ENCODE data around the gene UQCRC1. TPM values are rescaled to one million over a fixed set of nuclear protein-coding genes. Genes with fewer than 3 reads are reported as not detected.

UQCRC1 gene
- total RNA-seq, 1 experiment from 2014 or later, result 323 TPM

DNA sequence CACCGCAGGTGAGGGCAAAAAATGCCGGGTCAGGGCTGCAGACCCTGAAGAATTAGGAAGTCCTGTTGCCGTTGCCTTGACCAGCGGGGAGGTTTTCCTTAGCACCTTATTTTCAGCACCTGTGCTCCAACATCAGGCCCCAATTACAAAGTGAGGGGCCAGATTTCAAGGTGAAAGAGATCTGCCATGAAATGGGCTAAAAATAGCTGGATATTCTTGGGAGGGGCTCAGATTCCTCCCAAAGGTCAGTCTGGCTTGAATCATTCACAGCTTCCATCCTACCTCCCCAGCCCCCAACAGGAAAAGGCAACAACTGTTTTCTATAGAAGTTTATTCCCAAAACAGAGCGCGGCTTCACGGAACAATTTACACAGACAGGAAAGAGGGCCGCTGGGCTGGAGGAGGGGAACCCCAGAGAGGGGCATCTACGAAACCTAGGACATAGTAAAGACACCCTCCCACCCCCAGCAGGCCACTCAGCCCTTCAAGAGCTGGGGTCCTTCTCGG, 26.8 kb upstream of the UQCRC1 start:
- TF ChIP-seq, protein P1, sequence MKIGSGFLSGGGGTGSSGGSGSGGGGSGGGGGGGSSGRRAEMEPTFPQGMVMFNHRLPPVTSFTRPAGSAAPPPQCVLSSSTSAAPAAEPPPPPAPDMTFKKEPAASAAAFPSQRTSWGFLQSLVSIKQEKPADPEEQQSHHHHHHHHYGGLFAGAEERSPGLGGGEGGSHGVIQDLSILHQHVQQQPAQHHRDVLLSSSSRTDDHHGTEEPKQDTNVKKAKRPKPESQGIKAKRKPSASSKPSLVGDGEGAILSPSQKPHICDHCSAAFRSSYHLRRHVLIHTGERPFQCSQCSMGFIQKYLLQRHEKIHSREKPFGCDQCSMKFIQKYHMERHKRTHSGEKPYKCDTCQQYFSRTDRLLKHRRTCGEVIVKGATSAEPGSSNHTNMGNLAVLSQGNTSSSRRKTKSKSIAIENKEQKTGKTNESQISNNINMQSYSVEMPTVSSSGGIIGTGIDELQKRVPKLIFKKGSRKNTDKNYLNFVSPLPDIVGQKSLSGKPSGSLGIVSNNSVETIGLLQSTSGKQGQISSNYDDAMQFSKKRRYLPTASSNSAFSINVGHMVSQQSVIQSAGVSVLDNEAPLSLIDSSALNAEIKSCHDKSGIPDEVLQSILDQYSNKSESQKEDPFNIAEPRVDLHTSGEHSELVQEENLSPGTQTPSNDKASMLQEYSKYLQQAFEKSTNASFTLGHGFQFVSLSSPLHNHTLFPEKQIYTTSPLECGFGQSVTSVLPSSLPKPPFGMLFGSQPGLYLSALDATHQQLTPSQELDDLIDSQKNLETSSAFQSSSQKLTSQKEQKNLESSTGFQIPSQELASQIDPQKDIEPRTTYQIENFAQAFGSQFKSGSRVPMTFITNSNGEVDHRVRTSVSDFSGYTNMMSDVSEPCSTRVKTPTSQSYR (CRISPR knock-in tag; IDR thresholded peaks at IDR 0.05), result no peak
- TF ChIP-seq MYBL2 (CRISPR knock-in tag; IDR thresholded peaks at IDR 0.05) (no peak), ZBTB21 (CRISPR knock-in tag; IDR thresholded peaks at IDR 0.05; ENCODE audit: borderline replicate concordance) (no peak), KAT7 (CRISPR knock-in tag; IDR thresholded peaks at IDR 0.05; ENCODE audit: borderline replicate concordance) (no peak), ZNF263 (CRISPR knock-in tag; IDR thresholded peaks at IDR 0.05; ENCODE audit: low read depth) (no peak)
- TF ChIP-seq, protein P2, sequence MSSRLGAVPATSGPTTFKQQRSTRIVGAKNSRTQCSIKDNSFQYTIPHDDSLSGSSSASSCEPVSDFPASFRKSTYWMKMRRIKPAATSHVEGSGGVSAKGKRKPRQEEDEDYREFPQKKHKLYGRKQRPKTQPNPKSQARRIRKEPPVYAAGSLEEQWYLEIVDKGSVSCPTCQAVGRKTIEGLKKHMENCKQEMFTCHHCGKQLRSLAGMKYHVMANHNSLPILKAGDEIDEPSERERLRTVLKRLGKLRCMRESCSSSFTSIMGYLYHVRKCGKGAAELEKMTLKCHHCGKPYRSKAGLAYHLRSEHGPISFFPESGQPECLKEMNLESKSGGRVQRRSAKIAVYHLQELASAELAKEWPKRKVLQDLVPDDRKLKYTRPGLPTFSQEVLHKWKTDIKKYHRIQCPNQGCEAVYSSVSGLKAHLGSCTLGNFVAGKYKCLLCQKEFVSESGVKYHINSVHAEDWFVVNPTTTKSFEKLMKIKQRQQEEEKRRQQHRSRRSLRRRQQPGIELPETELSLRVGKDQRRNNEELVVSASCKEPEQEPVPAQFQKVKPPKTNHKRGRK (CRISPR knock-in tag; IDR thresholded peaks at IDR 0.05; ENCODE audit: borderline replicate concordance), result no peak
- TF ChIP-seq, protein P3, sequence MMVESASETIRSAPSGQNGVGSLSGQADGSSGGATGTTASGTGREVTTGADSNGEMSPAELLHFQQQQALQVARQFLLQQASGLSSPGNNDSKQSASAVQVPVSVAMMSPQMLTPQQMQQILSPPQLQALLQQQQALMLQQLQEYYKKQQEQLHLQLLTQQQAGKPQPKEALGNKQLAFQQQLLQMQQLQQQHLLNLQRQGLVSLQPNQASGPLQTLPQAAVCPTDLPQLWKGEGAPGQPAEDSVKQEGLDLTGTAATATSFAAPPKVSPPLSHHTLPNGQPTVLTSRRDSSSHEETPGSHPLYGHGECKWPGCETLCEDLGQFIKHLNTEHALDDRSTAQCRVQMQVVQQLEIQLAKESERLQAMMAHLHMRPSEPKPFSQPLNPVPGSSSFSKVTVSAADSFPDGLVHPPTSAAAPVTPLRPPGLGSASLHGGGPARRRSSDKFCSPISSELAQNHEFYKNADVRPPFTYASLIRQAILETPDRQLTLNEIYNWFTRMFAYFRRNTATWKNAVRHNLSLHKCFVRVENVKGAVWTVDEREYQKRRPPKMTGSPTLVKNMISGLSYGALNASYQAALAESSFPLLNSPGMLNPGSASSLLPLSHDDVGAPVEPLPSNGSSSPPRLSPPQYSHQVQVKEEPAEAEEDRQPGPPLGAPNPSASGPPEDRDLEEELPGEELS (CRISPR knock-in tag; IDR thresholded peaks at IDR 0.05), result no peak
- Mint-ChIP-seq H3K4me3 (peak overlapping the region; percentile 84), H3K27ac (peak overlapping the region; percentile 94), H3K27me3 (ENCODE audit: low read depth) (no peaks in the 10 kb centered on the region), H3K36me3 (peaks cover 20% of the 10 kb centered on the region), H3K9me3 (no peaks in the 10 kb centered on the region), H3K4me1 (peaks cover 32% of the 10 kb centered on the region)
- DNase-seq (ENCODE audit: low spot score) (no peak), ATAC-seq (no peak)
- POLR2A ChIA-PET, result interaction anchor here (0.8 to 2.7 kb wide), 10 partner anchors 13 to 371 kb away, joined by 3 to 41 read pairs (median 6); partner anchors contain the start of genes CELSR3, IP6K2, PFKFB4 and TMEM89
- CTCF ChIA-PET, result interaction anchor here (0.5 to 3.6 kb wide), 45 partner anchors 9 to 939 kb away, joined by 3 to 51 read pairs (median 6); partner anchors contain the start of genes ATRIP, CCDC51, CELSR3 and IP6K2

DNA sequence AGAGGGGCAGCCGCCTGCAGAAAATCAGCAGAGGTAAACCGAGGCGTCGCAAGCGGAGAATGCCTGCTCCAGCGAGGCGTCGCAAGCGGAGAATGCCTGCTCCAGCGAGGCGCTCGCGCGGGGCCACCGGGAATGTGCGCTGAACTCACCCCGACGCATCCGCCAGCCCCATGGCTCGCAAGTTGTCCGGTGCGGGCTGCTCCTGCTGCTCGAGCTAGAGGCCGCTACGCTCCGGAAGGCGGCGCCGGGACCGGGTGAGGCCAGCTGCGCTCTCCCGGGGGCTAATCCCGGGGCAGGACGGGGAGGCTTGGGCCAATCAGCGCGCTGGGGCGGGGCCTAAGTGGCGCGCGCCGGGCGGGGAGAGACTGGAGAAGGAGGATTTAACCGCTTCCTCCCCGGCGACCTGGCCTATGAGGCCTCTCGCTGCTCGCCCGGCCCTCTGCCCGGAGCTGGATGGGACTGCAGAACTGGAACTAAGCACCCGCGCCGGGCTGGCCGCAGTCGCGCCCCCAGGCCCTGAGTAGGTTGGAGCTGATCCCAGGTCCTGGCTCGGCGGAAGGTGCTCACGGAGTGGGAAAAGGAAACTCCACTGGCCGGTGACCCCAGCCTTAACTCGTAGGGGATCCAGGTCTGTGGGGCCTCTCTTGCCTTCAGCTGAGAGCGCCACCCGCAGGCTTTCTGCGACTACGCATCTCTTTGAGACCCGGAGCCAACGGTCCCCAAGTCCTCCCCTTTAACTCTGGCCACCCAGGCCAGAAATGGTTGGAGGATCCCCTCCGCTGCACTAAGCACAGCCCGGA, 26.0 kb upstream of the UQCRC1 start, which contains the start of gene SLC26A6:
TSS of gene SLC26A6 (minus strand) at position 240 of the 800 bp plus-strand sequence. CDS start at position 172, 68 bp downstream.
- DNase-seq (ENCODE audit: low spot score), result peak; percentile 99
- TF ChIP-seq MYBL2 (CRISPR knock-in tag; IDR thresholded peaks at IDR 0.05) (peak; percentile 67; the same call in 1 of the 2 replicates), ZNF263 (CRISPR knock-in tag; IDR thresholded peaks at IDR 0.05; ENCODE audit: low read depth) (0 out of 2 replicates have a peak, but pooled peaks have one; percentile 27), ZNF317 (CRISPR knock-in tag; IDR thresholded peaks at IDR 0.05; ENCODE audit: borderline replicate concordance, low read depth) (0 out of 2 replicates have a peak, but pooled peaks have one; percentile 44), GABPB1 (CRISPR knock-in tag; IDR thresholded peaks at IDR 0.05) (0 out of 2 replicates have a peak, but pooled peaks have one; percentile 6), KAT7 (CRISPR knock-in tag; IDR thresholded peaks at IDR 0.05; ENCODE audit: borderline replicate concordance) (peak; percentile 93; the same call in 1 of the 2 replicates), NFYB (CRISPR knock-in tag; conservative IDR thresholded peaks at IDR 0.05; ENCODE audit: low read depth) (peak; percentile 90), FOXK1 (CRISPR knock-in tag; IDR thresholded peaks at IDR 0.05) (no peak; the same call in 1 of the 2 replicates)
- TF ChIP-seq, protein P4, sequence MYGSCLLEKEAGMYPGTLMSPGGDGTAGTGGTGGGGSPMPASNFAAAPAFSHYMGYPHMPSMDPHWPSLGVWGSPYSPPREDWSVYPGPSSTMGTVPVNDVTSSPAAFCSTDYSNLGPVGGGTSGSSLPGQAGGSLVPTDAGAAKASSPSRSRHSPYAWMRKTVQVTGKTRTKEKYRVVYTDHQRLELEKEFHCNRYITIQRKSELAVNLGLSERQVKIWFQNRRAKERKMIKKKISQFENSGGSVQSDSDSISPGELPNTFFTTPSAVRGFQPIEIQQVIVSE (CRISPR knock-in tag; IDR thresholded peaks at IDR 0.05; ENCODE audit: borderline replicate concordance), result no peak
- TF ChIP-seq, protein P5, sequence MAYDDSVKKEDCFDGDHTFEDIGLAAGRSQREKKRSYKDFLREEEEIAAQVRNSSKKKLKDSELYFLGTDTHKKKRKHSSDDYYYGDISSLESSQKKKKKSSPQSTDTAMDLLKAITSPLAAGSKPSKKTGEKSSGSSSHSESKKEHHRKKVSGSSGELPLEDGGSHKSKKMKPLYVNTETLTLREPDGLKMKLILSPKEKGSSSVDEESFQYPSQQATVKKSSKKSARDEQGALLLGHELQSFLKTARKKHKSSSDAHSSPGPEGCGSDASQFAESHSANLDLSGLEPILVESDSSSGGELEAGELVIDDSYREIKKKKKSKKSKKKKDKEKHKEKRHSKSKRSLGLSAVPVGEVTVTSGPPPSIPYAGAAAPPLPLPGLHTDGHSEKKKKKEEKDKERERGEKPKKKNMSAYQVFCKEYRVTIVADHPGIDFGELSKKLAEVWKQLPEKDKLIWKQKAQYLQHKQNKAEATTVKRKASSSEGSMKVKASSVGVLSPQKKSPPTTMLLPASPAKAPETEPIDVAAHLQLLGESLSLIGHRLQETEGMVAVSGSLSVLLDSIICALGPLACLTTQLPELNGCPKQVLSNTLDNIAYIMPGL (CRISPR knock-in tag; IDR thresholded peaks at IDR 0.05), result peak; percentile 95
- TF ChIP-seq, protein P6, sequence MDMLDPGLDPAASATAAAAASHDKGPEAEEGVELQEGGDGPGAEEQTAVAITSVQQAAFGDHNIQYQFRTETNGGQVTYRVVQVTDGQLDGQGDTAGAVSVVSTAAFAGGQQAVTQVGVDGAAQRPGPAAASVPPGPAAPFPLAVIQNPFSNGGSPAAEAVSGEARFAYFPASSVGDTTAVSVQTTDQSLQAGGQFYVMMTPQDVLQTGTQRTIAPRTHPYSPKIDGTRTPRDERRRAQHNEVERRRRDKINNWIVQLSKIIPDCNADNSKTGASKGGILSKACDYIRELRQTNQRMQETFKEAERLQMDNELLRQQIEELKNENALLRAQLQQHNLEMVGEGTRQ (CRISPR knock-in tag; IDR thresholded peaks at IDR 0.05), result peak; percentile 30; the same call in 1 of the 2 replicates
- TF ChIP-seq, protein P7, sequence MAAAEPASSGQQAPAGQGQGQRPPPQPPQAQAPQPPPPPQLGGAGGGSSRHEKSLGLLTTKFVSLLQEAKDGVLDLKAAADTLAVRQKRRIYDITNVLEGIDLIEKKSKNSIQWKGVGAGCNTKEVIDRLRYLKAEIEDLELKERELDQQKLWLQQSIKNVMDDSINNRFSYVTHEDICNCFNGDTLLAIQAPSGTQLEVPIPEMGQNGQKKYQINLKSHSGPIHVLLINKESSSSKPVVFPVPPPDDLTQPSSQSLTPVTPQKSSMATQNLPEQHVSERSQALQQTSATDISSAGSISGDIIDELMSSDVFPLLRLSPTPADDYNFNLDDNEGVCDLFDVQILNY (CRISPR knock-in tag; IDR thresholded peaks at IDR 0.05), result peak; percentile 88

More for the DNA sequence above, 26.0 kb upstream of the UQCRC1 start, which contains the start of gene SLC26A6:
- H3K4me1 Mint-ChIP-seq, result peaks cover 32% of the 10 kb centered on the region
- CTCF ChIA-PET, result interaction anchor here (0.5 to 3.6 kb wide), 53 partner anchors 10 to 939 kb away, joined by 3 to 51 read pairs (median 5); partner anchors contain the start of genes ATRIP, CCDC51, CELSR3 and COL7A1
- peaks cover 21% of the 10 kb centered on the region for H3K36me3 Mint-ChIP-seq
- POLR2A ChIA-PET, result interaction anchor here (0.5 to 2.7 kb wide), 14 partner anchors 12 to 372 kb away, joined by 3 to 41 read pairs (median 4); partner anchors contain the start of genes CELSR3, IP6K2, PFKFB4 and TMEM89
- no peaks in the 10 kb centered on the region for H3K27me3 Mint-ChIP-seq (ENCODE audit: low read depth)
- H3K4me3 Mint-ChIP-seq, result peak within 1 kb of the TSS; percentile 84
- peak within 1 kb of the TSS; percentile 94 for H3K27ac Mint-ChIP-seq
- H3K9me3 Mint-ChIP-seq, result no peaks in the 10 kb centered on the region
- peak; percentile 91 for ATAC-seq

All from WTC11 (cell line).